GM10266 (cell line): ENCODE results near the gene ZC3H12C.

Experiments
- DNase-seq: peaks from one replicate; pipeline ENCODE4 v3.0.0; 2012; ENCODE audit errors: extremely low spot score
- CTCF ChIP-seq: IDR thresholded peaks from 2 replicates; pipeline ENCODE4 v1.5.1; 2012; ENCODE audit warnings: mild to moderate bottlenecking, low read depth; ENCODE audit not compliant: control insufficient read depth, insufficient read depth; ENCODE audit errors: missing control alignments

Gene ZC3H12C

DNA sequence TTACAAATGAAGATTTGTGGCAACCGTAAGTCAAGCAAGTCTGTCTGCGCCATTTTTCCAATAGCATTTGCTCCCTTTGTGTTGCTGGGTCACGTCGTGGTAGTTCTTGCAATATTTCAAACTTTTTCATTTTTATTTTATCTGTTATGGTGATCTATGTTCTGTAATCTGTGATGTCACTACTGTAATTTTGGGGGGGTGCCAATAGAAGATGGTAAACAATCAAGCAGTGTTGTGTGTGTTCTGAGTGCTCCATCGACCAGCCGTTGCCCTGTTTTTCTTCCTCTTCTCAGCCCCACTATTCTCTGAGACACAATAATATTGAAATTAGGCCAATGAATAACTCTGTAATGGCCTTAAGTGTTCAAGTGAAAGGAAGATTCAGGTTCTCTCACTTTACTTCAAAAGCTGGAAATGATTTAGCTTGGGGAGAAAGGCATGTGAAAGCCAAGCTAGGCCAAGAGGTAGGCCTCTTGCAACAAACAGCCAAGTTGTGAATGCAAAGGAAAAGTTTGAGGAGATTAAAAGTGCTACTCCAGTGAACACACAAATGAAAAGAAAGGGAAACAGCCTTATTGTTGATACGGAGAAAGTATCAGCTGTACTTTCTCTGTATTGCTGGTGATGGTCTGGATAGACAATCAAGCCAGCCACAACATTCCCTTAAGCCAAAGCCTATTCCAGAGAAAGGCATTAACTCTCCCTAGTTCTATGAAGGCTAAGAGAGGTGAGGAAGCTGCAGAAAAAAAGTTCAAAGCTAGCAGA is 7.5 kb downstream of the ZC3H12C start:
- no peak for DNase-seq

GRCh38 chr11:110106713-110107274 is 13.6 kb downstream of the ZC3H12C start:
- TF ChIP-seq CTCF = no peak

More for the DNA sequence above, 7.5 kb downstream of the ZC3H12C start:
- no peak for TF ChIP-seq CTCF

DNA sequence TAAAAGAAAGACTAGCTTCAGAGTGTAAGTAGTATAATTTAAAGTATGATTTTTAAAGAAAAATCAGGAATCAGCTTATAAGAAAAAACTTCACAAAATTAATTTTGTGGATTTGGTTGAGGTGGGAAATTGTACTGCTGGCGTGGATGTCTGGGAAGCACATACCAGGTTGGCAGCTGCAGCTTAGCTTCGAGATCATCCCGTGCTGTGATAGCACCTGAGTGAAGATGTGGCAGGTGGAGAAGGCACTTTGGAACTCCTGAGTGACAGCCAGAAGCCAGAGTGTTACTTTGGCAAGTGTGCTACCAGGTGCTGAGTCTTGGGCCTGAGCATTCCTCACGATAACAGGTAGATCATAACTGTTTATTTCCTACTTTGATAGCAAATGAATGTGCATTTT is 17.7 kb downstream of the ZC3H12C start:
- DNase-seq = no peak
- TF ChIP-seq CTCF = no peak

More at GRCh38 chr11:110106713-110107274, 13.6 kb downstream of the ZC3H12C start:
- DNase-seq = no peak

GRCh38 chr11:110112457-110112856 is 19.3 kb downstream of the ZC3H12C start:
- DNase-seq = no peak
- no peak for TF ChIP-seq CTCF

DNA sequence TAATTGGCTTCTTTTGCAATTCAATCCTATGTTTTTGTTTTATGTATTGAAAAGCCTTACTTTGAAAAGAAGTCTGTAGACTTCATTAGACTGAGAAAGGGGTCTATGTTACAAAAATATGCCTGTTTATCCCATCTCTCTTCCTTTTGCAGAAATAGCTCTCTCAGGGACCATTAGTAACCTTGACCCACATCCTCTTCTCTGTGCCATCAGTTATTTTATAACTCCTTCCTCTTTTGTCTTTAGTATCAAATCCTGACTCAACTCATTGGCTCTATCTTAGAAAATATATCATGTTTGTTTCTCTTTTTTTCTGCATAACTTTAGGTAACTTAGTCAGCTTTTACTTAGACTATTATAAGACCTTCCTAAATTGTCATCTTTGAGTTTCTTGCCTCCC is 20.3 kb downstream of the ZC3H12C start:
- DNase-seq = no peak
- no peak for TF ChIP-seq CTCF

- TF ChIP-seq CTCF = no peak
- DNase-seq = no peak
Observed at GRCh38 chr11:110113973-110114372, 20.8 kb downstream of the ZC3H12C start.

DNA sequence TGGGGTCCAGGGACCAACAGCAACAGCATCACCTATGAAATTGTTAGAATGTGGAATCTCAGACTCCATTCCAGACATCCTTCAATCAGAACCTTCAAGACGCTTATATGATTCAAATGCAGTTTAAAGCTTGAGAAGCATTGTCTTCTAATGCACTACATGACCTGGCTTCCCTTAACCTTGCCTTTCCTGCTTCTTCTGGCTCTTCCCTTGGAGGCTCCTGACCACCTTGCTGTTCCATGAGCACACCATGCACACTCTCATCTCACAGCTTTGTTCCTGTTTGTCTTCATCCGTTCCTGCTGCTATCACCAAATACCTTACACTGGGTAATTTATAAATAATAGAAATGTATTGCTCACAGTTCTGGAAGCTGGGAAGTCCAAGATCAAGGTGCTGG is 26.1 kb downstream of the ZC3H12C start:
- no peak for DNase-seq
- TF ChIP-seq CTCF = no peak
